ENCODE measurements around the gene CDC42BPA. TPM values are rescaled to one million over a fixed set of nuclear protein-coding genes. Genes with fewer than 3 reads are reported as not detected.
A peak's percentile ranks its signal among the peaks of the same experiment; 100 is the strongest.

CDC42BPA gene
- polyA plus RNA-seq, 2 of the 4 experiments (the other 2 are of a cell fraction): 11.4 to 28.4 TPM

DNA sequence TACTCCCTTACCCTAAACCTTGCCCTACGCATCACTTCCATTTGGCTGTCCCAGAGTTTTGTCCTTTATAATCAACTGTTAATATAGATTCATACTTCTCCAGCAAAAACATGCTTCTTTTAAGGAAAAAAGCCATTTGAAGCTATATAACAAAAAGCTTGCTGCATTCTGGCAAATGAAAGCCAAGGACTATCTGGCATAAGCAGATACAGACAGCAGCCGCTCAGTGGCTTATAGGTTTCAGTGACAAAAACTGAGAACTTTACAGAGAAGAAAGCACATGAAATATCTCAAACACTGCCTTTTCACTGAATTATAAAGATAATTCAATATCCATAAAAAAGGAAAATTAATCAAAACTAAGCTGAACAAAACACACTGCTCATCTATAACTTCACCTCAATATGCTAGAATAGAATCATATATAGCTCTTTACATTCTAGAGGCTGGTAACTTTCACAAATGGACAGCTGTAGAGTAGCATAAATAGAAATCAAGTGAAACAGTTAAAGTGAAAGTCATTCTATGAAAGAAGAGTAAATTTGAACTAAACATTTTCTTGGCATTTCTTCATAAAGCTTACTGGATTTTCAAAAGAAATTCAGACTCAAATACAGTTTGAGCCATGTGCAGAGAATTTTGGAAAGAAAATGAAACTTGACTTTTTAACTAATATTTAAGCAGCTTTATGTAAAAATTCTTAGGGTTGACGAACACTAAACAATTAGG is 19.6 kb downstream of the CDC42BPA start:
- peak in 1 of 2 experiments; percentile 48; a peak in 3 of 6 replicates for ATAC-seq
- POLR2A ChIA-PET: interaction anchor here (0.6 kb wide), 1 partner anchor 131 kb away, joined by 3 read pairs; no protein-coding TSS in a partner anchor

DNA sequence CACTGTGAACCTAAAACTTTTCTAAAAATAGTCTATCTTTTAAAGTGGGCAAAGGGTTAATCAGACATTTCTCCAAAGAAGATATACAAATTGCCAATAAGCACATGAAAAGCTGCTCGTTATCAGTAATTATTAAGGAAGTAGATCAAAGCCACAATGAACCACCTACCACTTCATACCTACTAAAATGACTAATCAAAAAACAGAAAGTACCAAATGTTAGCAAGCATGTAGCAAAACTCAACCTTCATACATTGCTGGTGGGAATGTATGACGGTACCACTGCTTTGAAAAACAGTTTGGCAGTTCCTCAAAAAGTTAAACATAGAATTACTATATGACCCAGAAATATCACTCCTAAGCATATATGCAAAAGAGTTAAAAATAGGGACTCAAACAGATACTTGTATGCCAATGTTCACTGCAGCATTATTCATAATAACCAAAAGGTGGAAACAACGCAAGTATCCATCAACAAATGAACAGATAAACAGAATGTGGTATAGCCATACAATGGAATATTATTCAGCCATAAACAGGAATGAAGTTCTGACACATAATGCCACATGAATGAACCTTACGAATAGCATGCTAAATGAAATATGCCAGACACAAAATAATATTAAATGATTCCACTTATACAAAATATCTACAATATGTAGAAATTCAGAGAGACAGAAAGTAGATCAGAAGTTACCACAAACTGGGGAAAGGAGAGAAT is 21.1 kb downstream of the CDC42BPA start:
- CTCF ChIA-PET: no interaction called here
- POLR2A ChIA-PET: no interaction called here
- no peak for FAIRE-seq

More for the DNA sequence above, 19.6 kb downstream of the CDC42BPA start:
- H3K9me3 ChIP-seq: no peaks in the 10 kb centered on the region
- CTCF ChIA-PET: no interaction called here
- peak overlapping the region; percentile 81 for H3K4me2 ChIP-seq
- H3K4me1 ChIP-seq: peaks cover 20% of the 10 kb centered on the region
- peak overlapping the region; percentile 50 to 59 for H3K27ac ChIP-seq
- DNase-seq (ENCODE audit: low read depth in 1 of 2, low spot score in 1 of 2) (no peak), FAIRE-seq (peak; percentile 83)
- 52% methylated on average over 3 of the region's 3 CpGs for WGBS (ENCODE audit: missing lambda C conversion rate)
- TF ChIP-seq, protein P1, sequence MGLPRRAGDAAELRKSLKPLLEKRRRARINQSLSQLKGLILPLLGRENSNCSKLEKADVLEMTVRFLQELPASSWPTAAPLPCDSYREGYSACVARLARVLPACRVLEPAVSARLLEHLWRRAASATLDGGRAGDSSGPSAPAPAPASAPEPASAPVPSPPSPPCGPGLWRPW (IDR thresholded peaks at IDR 0.05): no peak
- TF ChIP-seq, protein P2, sequence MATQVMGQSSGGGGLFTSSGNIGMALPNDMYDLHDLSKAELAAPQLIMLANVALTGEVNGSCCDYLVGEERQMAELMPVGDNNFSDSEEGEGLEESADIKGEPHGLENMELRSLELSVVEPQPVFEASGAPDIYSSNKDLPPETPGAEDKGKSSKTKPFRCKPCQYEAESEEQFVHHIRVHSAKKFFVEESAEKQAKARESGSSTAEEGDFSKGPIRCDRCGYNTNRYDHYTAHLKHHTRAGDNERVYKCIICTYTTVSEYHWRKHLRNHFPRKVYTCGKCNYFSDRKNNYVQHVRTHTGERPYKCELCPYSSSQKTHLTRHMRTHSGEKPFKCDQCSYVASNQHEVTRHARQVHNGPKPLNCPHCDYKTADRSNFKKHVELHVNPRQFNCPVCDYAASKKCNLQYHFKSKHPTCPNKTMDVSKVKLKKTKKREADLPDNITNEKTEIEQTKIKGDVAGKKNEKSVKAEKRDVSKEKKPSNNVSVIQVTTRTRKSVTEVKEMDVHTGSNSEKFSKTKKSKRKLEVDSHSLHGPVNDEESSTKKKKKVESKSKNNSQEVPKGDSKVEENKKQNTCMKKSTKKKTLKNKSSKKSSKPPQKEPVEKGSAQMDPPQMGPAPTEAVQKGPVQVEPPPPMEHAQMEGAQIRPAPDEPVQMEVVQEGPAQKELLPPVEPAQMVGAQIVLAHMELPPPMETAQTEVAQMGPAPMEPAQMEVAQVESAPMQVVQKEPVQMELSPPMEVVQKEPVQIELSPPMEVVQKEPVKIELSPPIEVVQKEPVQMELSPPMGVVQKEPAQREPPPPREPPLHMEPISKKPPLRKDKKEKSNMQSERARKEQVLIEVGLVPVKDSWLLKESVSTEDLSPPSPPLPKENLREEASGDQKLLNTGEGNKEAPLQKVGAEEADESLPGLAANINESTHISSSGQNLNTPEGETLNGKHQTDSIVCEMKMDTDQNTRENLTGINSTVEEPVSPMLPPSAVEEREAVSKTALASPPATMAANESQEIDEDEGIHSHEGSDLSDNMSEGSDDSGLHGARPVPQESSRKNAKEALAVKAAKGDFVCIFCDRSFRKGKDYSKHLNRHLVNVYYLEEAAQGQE (IDR thresholded peaks at IDR 0.05): no peak
- H3K4me3 ChIP-seq: peak overlapping the region; percentile 10; the same call in 2 of the 3 replicates

DNA sequence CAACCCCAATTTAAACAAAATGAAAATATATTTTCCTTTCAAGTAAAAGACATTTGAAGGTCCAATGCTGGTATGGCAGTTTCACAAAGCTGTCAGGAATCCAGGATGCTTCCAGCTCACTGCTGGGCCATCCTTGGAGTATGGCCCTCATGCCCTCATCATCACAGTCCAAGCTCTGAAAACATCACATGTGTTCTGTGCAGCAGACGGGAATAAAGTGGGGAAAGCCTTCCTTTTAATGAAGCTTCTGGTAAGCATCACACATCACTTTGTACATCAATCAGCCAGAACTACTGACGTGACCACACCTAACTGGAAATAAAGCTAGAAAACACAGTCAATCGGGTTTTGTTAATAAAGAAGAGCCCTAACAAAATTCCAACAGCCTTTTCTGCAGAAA is 22.7 kb downstream of the CDC42BPA start:
- Histone ChIP-seq H3K4me2 (no peak overlapping the region), H3K9me3 (no peaks in the 10 kb centered on the region), H3K27ac (no peak overlapping the region), H3K4me3 (no peak overlapping the region), H3K4me1 (peaks cover 20% of the 10 kb centered on the region)
- ChIA-PET POLR2A (no interaction called here), CTCF (no interaction called here)
- FAIRE-seq (no peak), DNase-seq (ENCODE audit: low read depth in 1 of 2, low spot score in 1 of 2) (no peak), ATAC-seq (no peak)
- WGBS (ENCODE audit: missing lambda C conversion rate): 91% methylated on average over 3 of the region's 3 CpGs
- TF ChIP-seq, protein P3, sequence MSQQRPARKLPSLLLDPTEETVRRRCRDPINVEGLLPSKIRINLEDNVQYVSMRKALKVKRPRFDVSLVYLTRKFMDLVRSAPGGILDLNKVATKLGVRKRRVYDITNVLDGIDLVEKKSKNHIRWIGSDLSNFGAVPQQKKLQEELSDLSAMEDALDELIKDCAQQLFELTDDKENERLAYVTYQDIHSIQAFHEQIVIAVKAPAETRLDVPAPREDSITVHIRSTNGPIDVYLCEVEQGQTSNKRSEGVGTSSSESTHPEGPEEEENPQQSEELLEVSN (IDR thresholded peaks at IDR 0.05; ENCODE audit: borderline replicate concordance, low read depth): no peak
- TF ChIP-seq, protein P4, sequence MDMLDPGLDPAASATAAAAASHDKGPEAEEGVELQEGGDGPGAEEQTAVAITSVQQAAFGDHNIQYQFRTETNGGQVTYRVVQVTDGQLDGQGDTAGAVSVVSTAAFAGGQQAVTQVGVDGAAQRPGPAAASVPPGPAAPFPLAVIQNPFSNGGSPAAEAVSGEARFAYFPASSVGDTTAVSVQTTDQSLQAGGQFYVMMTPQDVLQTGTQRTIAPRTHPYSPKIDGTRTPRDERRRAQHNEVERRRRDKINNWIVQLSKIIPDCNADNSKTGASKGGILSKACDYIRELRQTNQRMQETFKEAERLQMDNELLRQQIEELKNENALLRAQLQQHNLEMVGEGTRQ (IDR thresholded peaks at IDR 0.05): no peak
- TF ChIP-seq MYC (IDR thresholded peaks at IDR 0.05; ENCODE audit: borderline replicate concordance, low read length): no peak
- TF ChIP-seq, protein P5, sequence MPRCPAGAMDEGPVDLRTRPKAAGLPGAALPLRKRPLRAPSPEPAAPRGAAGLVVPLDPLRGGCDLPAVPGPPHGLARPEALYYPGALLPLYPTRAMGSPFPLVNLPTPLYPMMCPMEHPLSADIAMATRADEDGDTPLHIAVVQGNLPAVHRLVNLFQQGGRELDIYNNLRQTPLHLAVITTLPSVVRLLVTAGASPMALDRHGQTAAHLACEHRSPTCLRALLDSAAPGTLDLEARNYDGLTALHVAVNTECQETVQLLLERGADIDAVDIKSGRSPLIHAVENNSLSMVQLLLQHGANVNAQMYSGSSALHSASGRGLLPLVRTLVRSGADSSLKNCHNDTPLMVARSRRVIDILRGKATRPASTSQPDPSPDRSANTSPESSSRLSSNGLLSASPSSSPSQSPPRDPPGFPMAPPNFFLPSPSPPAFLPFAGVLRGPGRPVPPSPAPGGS (IDR thresholded peaks at IDR 0.05): no peak
- TF ChIP-seq EHF (CRISPR knock-in tag; IDR thresholded peaks at IDR 0.05): no peak
- no peak for TF ChIP-seq TFCP2L1 (CRISPR knock-in tag; IDR thresholded peaks at IDR 0.05)
- TF ChIP-seq KDM1A (IDR thresholded peaks at IDR 0.05; ENCODE audit: low read depth): no peak
- TF ChIP-seq NPAS2 (CRISPR knock-in tag; IDR thresholded peaks at IDR 0.05; ENCODE audit: borderline replicate concordance): no peak
- no peak for TF ChIP-seq EHMT2 (IDR thresholded peaks at IDR 0.05; ENCODE audit: low read depth)
- TF ChIP-seq CBX8 (IDR thresholded peaks at IDR 0.05): no peak
- no peak for TF ChIP-seq TP53 (CRISPR knock-in tag; IDR thresholded peaks at IDR 0.05)
- TF ChIP-seq, protein P6, sequence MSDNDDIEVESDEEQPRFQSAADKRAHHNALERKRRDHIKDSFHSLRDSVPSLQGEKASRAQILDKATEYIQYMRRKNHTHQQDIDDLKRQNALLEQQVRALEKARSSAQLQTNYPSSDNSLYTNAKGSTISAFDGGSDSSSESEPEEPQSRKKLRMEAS (IDR thresholded peaks at IDR 0.05): no peak
- no peak for TF ChIP-seq GATA3 (IDR thresholded peaks at IDR 0.05; ENCODE audit: borderline replicate concordance)
- no peak for TF ChIP-seq ZFP36 (IDR thresholded peaks at IDR 0.05; ENCODE audit: borderline replicate concordance, partially characterized antibody)

More for the DNA sequence above, 21.1 kb downstream of the CDC42BPA start:
- DNase-seq (ENCODE audit: low read depth in 1 of 2, low spot score in 1 of 2) (no peak), ATAC-seq (no peak)
- WGBS (ENCODE audit: missing lambda C conversion rate): 90% methylated on average over 4 of the region's 4 CpGs
- no peaks in the 10 kb centered on the region for H3K9me3 ChIP-seq
- H3K27ac ChIP-seq: no peak overlapping the region
- H3K4me3 ChIP-seq: no peak overlapping the region
- no peak overlapping the region for H3K4me2 ChIP-seq
- TF ChIP-seq, protein P7, sequence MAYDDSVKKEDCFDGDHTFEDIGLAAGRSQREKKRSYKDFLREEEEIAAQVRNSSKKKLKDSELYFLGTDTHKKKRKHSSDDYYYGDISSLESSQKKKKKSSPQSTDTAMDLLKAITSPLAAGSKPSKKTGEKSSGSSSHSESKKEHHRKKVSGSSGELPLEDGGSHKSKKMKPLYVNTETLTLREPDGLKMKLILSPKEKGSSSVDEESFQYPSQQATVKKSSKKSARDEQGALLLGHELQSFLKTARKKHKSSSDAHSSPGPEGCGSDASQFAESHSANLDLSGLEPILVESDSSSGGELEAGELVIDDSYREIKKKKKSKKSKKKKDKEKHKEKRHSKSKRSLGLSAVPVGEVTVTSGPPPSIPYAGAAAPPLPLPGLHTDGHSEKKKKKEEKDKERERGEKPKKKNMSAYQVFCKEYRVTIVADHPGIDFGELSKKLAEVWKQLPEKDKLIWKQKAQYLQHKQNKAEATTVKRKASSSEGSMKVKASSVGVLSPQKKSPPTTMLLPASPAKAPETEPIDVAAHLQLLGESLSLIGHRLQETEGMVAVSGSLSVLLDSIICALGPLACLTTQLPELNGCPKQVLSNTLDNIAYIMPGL (CRISPR knock-in tag; IDR thresholded peaks at IDR 0.05; ENCODE audit: borderline replicate concordance): no peak
- no peak for TF ChIP-seq PHF8 (IDR thresholded peaks at IDR 0.05; ENCODE audit: borderline replicate concordance, low read depth)
- no peak for TF ChIP-seq BHLHE40 (IDR thresholded peaks at IDR 0.05; ENCODE audit: low read depth, low read length)
- no peak for TF ChIP-seq MAFK (IDR thresholded peaks at IDR 0.05; ENCODE audit: partially characterized antibody)
- no peak for TF ChIP-seq RARB (CRISPR knock-in tag; IDR thresholded peaks at IDR 0.05)
- no peak for TF ChIP-seq ZFP36 (IDR thresholded peaks at IDR 0.05; ENCODE audit: borderline replicate concordance, partially characterized antibody)
- TF ChIP-seq HEYL (CRISPR knock-in tag; IDR thresholded peaks at IDR 0.05): no peak
- TF ChIP-seq, protein P4 (IDR thresholded peaks at IDR 0.05): no peak
- peaks cover 20% of the 10 kb centered on the region for H3K4me1 ChIP-seq
